ENCODE measurements around the gene ASXL3.
A peak's percentile ranks its signal among the peaks of the same experiment; 100 is the strongest.

ASXL3 gene

GRCh38 chr18:33593261-33593660, 15.2 kb downstream of the ASXL3 start:
- in situ Hi-C loops (cut with HindIII; ENCODE audit: low sequenced_read_pairs): no loop called here
- no peak overlapping the region for H3K4me3 ChIP-seq (ENCODE audit: low read depth, low read length)
- no peak for TF ChIP-seq CTCF (IDR thresholded peaks at IDR 0.05; ENCODE audit: low read depth, low read length)
- no peak for DNase-seq (ENCODE audit: low read depth, low spot score)

DNA sequence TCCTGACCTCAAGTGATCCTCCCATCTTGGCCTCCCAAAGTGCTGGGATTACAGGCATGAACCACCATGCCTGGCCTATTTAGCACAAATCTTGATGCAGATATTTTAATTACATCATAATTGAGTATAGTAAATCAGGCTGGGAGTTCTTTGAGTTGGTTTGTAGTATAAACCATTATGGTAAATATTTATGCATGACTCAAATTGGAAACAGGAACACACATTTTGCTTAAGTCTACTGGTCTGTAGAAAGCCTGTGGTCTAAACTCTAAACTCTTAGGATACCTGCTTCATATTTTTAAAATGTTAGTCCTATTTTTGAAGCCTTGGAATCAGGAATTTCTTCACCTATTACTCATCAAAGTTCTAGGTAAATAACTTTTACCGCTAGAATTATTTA, 16.8 kb downstream of the ASXL3 start:
- DNase-seq (ENCODE audit: low read depth, low spot score): no peak
- H3K4me3 ChIP-seq (ENCODE audit: low read depth, low read length): no peak overlapping the region
- in situ Hi-C loops (cut with HindIII; ENCODE audit: low sequenced_read_pairs): no loop called here
- TF ChIP-seq CTCF (IDR thresholded peaks at IDR 0.05; ENCODE audit: low read depth, low read length): no peak

- TF ChIP-seq CTCF (IDR thresholded peaks at IDR 0.05; ENCODE audit: low read depth, low read length): no peak
- in situ Hi-C loops (cut with HindIII; ENCODE audit: low sequenced_read_pairs): no loop called here
- peak; percentile 80 for DNase-seq (ENCODE audit: low read depth, low spot score)
- H3K4me3 ChIP-seq (ENCODE audit: low read depth, low read length): no peak overlapping the region
These were observed 18.3 kb downstream of the ASXL3 start for GRCh38 chr18:33596178-33596854.

GRCh38 chr18:33600846-33601245, 22.8 kb downstream of the ASXL3 start:
- TF ChIP-seq CTCF (IDR thresholded peaks at IDR 0.05; ENCODE audit: low read depth, low read length): no peak
- no peak for DNase-seq (ENCODE audit: low read depth, low spot score)
- in situ Hi-C loops (cut with HindIII; ENCODE audit: low sequenced_read_pairs): no loop called here
- no peak overlapping the region for H3K4me3 ChIP-seq (ENCODE audit: low read depth, low read length)

DNA sequence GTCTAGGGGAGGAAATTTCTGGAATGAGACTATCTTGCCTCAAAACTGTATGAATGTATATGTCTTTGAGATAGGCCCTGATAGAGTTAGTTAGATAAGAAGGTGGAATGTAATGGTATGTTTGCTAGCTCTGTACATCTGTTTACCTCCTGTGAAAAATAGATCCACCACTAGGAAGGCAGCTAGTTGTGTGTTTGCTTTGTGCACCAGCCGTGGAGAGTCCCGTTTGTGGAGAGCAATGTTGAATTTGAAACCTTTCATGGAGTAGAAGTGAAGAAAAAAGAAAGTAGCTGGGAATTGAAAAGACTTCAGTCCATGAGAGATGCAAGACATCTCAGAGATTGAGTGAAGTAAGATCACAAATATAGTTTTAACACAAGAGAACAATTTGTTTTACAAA, 25.4 kb downstream of the ASXL3 start:
- in situ Hi-C loops (cut with HindIII; ENCODE audit: low sequenced_read_pairs): no loop called here
- no peak for DNase-seq (ENCODE audit: low read depth, low spot score)
- H3K4me3 ChIP-seq (ENCODE audit: low read depth, low read length): no peak overlapping the region
- TF ChIP-seq CTCF (IDR thresholded peaks at IDR 0.05; ENCODE audit: low read depth, low read length): no peak

GRCh38 chr18:33605250-33605649, 27.2 kb downstream of the ASXL3 start:
- DNase-seq (ENCODE audit: low read depth, low spot score): no peak
- TF ChIP-seq CTCF (IDR thresholded peaks at IDR 0.05; ENCODE audit: low read depth, low read length): no peak
- in situ Hi-C loops (cut with HindIII; ENCODE audit: low sequenced_read_pairs): no loop called here
- no peak overlapping the region for H3K4me3 ChIP-seq (ENCODE audit: low read depth, low read length)

Measured in astrocyte of the spinal cord (primary cell).